HepG2 (cell line): ENCODE results near the gene PSORS1C1. TPM values are rescaled to one million over a fixed set of nuclear protein-coding genes. Genes with fewer than 3 reads are reported as not detected.

Experiments used
- AGO1 ChIP-seq: fragments of 200-400 bp; formaldehyde crosslinking; IDR thresholded peaks from 2 replicates; pipeline ENCODE4 v1.6.1; 2017; ENCODE audit warnings: mild to moderate bottlenecking, low read depth, low read length, moderate library complexity; ENCODE audit not compliant: poor library complexity, severe bottlenecking
- DMAP1 ChIP-seq: IDR thresholded peaks from 2 replicates; pipeline ENCODE4 v1.6.1; 2016
- ESRRA ChIP-seq: sonication (generic); formaldehyde crosslinking; IDR thresholded peaks from 2 replicates; pipeline ENCODE4 v1.5.1; 2020; ENCODE audit warnings: mild to moderate bottlenecking, low read depth, missing genetic modification reagents
- HNF4G ChIP-seq, 2 experiments: sonication (generic) in 1 of 2; formaldehyde crosslinking in 1 of 2; IDR thresholded peaks; 2 replicates each; pipeline versions ENCODE4 v1.4.0 to v1.6.1; 2011 to 2020; ENCODE audit warnings: borderline replicate concordance in 2 of 2, low read depth in 2 of 2, mild to moderate bottlenecking in 2 of 2, low read length in 1 of 2, missing genetic modification reagents in 1 of 2, moderate library complexity in 1 of 2
- HNRNPL ChIP-seq: fragments of 200-400 bp; formaldehyde crosslinking; IDR thresholded peaks from 2 replicates; pipeline ENCODE4 v1.6.1; 2017; ENCODE audit warnings: mild to moderate bottlenecking, low read depth, low read length
- RBFOX2 ChIP-seq: fragments of 200-400 bp; formaldehyde crosslinking; IDR thresholded peaks from 2 replicates; pipeline ENCODE4 v1.6.1; 2017; ENCODE audit warnings: low read depth, mild to moderate bottlenecking, low read length
- RXRA ChIP-seq: sonication (generic); formaldehyde crosslinking; IDR thresholded peaks from 2 replicates; pipeline ENCODE4 v1.5.1; 2020; ENCODE audit warnings: missing genetic modification reagents
- SCMH1 ChIP-seq: sonication (generic); formaldehyde crosslinking; IDR thresholded peaks from 2 replicates; pipeline ENCODE4 v1.9.0; 2021; ENCODE audit warnings: missing genetic modification reagents, mild to moderate bottlenecking, borderline replicate concordance
- SMARCE1 ChIP-seq: fragments of 450-650 bp; IDR thresholded peaks from 2 replicates; pipeline ENCODE4 v1.6.1; 2017; ENCODE audit warnings: borderline replicate concordance
- TAF1 ChIP-seq: sonication (generic); formaldehyde crosslinking; IDR thresholded peaks from 2 replicates; pipeline ENCODE4 v1.4.0; 2020; ENCODE audit warnings: missing genetic modification reagents
- TCF7 ChIP-seq: sonication (generic); IDR thresholded peaks from 2 replicates; pipeline ENCODE4 v1.6.1; 2016; ENCODE audit warnings: antibody characterized with exemption, low read depth
- ZC3H4 ChIP-seq: sonication (generic); formaldehyde crosslinking; IDR thresholded peaks from 2 replicates; pipeline ENCODE4 v1.4.0; 2020; ENCODE audit warnings: missing genetic modification reagents, borderline replicate concordance
- ZFP36L2 ChIP-seq: sonication (generic); formaldehyde crosslinking; IDR thresholded peaks from 2 replicates; pipeline ENCODE4 v1.4.0; 2020; ENCODE audit warnings: missing genetic modification reagents
- ZNF329 ChIP-seq: sonication (generic); formaldehyde crosslinking; IDR thresholded peaks from 2 replicates; pipeline ENCODE4 v1.9.0; 2021; ENCODE audit warnings: low read depth, mild to moderate bottlenecking, missing genetic modification reagents
- ZNF546 ChIP-seq: sonication (generic); formaldehyde crosslinking; conservative IDR thresholded peaks from 2 replicates; pipeline ENCODE4 v1.8.1; 2023; ENCODE audit warnings: mild to moderate bottlenecking, missing genetic modification reagents
- ZNF549 ChIP-seq: sonication (generic); formaldehyde crosslinking; IDR thresholded peaks from 2 replicates; pipeline ENCODE4 v1.5.0; 2020; ENCODE audit warnings: missing genetic modification reagents
- ZNF605 ChIP-seq: sonication (generic); formaldehyde crosslinking; IDR thresholded peaks from 2 replicates; pipeline ENCODE4 v1.8.0; 2022; ENCODE audit warnings: mild to moderate bottlenecking, missing genetic modification reagents
- ZNF678 ChIP-seq: sonication (generic); formaldehyde crosslinking; IDR thresholded peaks from 2 replicates; pipeline ENCODE4 v1.4.0; 2020; ENCODE audit warnings: mild to moderate bottlenecking, missing genetic modification reagents
- ZNF703 ChIP-seq: sonication (generic); formaldehyde crosslinking; IDR thresholded peaks from 2 replicates; pipeline ENCODE4 v1.5.1; 2020; ENCODE audit warnings: missing genetic modification reagents, mild to moderate bottlenecking, moderate library complexity, borderline replicate concordance
- ZNF75D ChIP-seq: sonication (generic); formaldehyde crosslinking; IDR thresholded peaks from 2 replicates; pipeline ENCODE4 v1.8.1; 2023; ENCODE audit warnings: missing genetic modification reagents, mild to moderate bottlenecking, borderline replicate concordance
- polyA plus RNA-seq, 8 experiments: library from polyadenylated mRNA; depleted of rRNA in 3 of 8; stranded (reverse) in 7 of 8; unstranded in 1 of 8; fragments of >200 nt; fragmentation: Illumina TruSeq in 4 of 8; extraction: Trizol in 4 of 8; gene quantifications; 2 replicates each; pipeline versions ENCODE4 v1.2.1 to v1.2.3, GENCODE V29; 2011 to 2016; ENCODE audit warnings: low read depth in 4 of 8, missing spikeins in 1 of 8, mixed read lengths in 1 of 8; ENCODE audit not compliant: insufficient read depth in 1 of 8
- total RNA-seq, 5 experiments: library from RNA; depleted of rRNA; stranded (reverse); fragments of >200 nt; fragmentation: Illumina TruSeq; extraction: Trizol; gene quantifications; 2 replicates each; pipeline ENCODE4 v1.2.3, GENCODE V29; 2016; ENCODE audit warnings: low read depth in 1 of 5
- TF ChIP-seq, protein P1 (sequence below): sonication (generic); formaldehyde crosslinking; IDR thresholded peaks from 2 replicates; pipeline ENCODE4 v1.8.0; 2022; ENCODE audit warnings: mild to moderate bottlenecking, missing genetic modification reagents; ENCODE audit not compliant: insufficient replicate concordance
- TF ChIP-seq, protein P2 (sequence below): sonication (generic); formaldehyde crosslinking; IDR thresholded peaks from 2 replicates; pipeline ENCODE4 v1.4.0; 2020; ENCODE audit warnings: mild to moderate bottlenecking, missing genetic modification reagents
- TF ChIP-seq, protein P3 (sequence below): sonication (generic); formaldehyde crosslinking; IDR thresholded peaks from 2 replicates; pipeline ENCODE4 v1.4.0; 2020; ENCODE audit warnings: mild to moderate bottlenecking, missing genetic modification reagents, borderline replicate concordance

The PSORS1C1 gene
- total and polyA plus RNA-seq, 2 of the 13 experiments (the other 11 are each of a cell fraction or from before 2014, with no cell fraction given): 0.01 to 0.02 TPM

DNA sequence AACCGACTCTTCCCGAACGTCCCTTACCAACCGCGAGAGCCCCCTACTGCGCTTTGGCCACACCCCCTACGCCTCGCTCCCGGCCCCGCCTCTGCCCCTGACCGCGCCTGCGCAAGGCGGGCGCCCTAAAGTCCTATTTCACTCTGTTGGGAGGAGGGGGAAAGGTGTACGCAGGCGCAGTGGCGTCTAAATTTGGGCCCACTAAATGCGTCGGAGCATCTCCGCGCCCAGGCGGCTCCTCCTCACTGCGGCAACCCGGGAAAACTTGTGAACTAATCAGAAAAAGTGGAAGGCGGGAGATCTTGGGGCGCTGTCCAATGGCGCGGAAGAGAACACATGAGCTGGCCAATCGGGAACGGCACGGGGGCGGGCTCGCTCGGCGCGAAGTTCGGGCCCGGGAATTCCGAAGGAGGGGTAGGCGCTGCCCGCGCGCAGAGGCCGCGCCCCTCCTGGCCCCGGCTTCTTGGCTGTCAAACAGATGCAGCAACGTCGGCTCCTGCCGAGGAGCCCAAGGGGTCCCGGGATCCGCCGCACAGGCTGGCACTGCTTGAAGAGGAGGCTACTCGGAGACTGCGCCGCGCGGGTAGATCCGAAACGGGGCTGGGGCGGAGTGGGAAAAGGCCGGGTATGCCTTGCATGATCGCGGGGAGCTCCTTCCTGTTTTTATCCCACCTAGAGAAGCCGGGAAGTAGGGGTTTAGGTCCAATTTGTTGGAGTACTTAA is 43.7 kb downstream of the PSORS1C1 start, which contains the start of gene TCF19 (continued):
- TF ChIP-seq SMARCE1 (no peak), RXRA (CRISPR knock-in tag) (no peak), TAF1 (CRISPR knock-in tag) (peak; percentile 47), DMAP1 (CRISPR knock-in tag) (no peak; the same call in 1 of the 2 replicates), ZC3H4 (no peak), ZNF678 (no peak), ZNF703 (no peak), ZNF605 (CRISPR knock-in tag) (peak; percentile 46; the same call in 1 of the 2 replicates), TCF7 (no peak), ZFP36L2 (CRISPR knock-in tag) (no peak), ZNF329 (no peak), ESRRA (CRISPR knock-in tag) (no peak; the same call in 1 of the 2 replicates), HNF4G (IDR thresholded peaks at IDR 0.05; ENCODE audit: borderline replicate concordance, low read depth, low read length) (peak; percentile 76; the same call in 1 of the 2 replicates), HNF4G (CRISPR knock-in tag; IDR thresholded peaks at IDR 0.05; ENCODE audit: borderline replicate concordance, low read depth) (no peak), AGO1 (peak; percentile 68), ZNF549 (CRISPR knock-in tag) (no peak), ZNF75D (no peak), RBFOX2 (peak; percentile 62), SCMH1 (CRISPR knock-in tag) (no peak), ZNF546 (no peak; the same call in 1 of the 2 replicates), HNRNPL (no peak)
- TF ChIP-seq, protein P1, sequence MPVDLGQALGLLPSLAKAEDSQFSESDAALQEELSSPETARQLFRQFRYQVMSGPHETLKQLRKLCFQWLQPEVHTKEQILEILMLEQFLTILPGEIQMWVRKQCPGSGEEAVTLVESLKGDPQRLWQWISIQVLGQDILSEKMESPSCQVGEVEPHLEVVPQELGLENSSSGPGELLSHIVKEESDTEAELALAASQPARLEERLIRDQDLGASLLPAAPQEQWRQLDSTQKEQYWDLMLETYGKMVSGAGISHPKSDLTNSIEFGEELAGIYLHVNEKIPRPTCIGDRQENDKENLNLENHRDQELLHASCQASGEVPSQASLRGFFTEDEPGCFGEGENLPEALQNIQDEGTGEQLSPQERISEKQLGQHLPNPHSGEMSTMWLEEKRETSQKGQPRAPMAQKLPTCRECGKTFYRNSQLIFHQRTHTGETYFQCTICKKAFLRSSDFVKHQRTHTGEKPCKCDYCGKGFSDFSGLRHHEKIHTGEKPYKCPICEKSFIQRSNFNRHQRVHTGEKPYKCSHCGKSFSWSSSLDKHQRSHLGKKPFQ: no peak
- TF ChIP-seq, protein P2, sequence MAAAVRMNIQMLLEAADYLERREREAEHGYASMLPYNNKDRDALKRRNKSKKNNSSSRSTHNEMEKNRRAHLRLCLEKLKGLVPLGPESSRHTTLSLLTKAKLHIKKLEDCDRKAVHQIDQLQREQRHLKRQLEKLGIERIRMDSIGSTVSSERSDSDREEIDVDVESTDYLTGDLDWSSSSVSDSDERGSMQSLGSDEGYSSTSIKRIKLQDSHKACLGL (CRISPR knock-in tag): peak; percentile 78; the same call in 1 of the 2 replicates
- TF ChIP-seq, protein P3, sequence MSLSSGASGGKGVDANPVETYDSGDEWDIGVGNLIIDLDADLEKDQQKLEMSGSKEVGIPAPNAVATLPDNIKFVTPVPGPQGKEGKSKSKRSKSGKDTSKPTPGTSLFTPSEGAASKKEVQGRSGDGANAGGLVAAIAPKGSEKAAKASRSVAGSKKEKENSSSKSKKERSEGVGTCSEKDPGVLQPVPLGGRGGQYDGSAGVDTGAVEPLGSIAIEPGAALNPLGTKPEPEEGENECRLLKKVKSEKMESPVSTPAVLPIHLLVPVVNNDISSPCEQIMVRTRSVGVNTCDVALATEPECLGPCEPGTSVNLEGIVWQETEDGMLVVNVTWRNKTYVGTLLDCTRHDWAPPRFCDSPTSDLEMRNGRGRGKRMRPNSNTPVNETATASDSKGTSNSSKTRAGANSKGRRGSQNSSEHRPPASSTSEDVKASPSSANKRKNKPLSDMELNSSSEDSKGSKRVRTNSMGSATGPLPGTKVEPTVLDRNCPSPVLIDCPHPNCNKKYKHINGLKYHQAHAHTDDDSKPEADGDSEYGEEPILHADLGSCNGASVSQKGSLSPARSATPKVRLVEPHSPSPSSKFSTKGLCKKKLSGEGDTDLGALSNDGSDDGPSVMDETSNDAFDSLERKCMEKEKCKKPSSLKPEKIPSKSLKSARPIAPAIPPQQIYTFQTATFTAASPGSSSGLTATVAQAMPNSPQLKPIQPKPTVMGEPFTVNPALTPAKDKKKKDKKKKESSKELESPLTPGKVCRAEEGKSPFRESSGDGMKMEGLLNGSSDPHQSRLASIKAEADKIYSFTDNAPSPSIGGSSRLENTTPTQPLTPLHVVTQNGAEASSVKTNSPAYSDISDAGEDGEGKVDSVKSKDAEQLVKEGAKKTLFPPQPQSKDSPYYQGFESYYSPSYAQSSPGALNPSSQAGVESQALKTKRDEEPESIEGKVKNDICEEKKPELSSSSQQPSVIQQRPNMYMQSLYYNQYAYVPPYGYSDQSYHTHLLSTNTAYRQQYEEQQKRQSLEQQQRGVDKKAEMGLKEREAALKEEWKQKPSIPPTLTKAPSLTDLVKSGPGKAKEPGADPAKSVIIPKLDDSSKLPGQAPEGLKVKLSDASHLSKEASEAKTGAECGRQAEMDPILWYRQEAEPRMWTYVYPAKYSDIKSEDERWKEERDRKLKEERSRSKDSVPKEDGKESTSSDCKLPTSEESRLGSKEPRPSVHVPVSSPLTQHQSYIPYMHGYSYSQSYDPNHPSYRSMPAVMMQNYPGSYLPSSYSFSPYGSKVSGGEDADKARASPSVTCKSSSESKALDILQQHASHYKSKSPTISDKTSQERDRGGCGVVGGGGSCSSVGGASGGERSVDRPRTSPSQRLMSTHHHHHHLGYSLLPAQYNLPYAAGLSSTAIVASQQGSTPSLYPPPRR (CRISPR knock-in tag): peak; percentile 35; the same call in 1 of the 2 replicates
